Tibial nerve (tissue), 4 donors: ENCODE data around the gene MEOX1.

ENCODE experiments used
- EP300 ChIP-seq, 2 donors: sonication (generic); formaldehyde crosslinking; IDR thresholded peaks; one replicate each; pipeline ENCODE4 v1.6.1; 2017; ENCODE audit warnings: antibody characterized with exemption in 2 of 2, mild to moderate bottlenecking in 1 of 2
- POLR2A ChIP-seq, 2 donors: fragments of 450-650 bp; IDR thresholded peaks; one replicate each; pipeline ENCODE4 v1.6.1; 2017; ENCODE audit warnings: antibody characterized with exemption in 2 of 2, mild to moderate bottlenecking in 2 of 2, moderate library complexity in 2 of 2
- TF ChIP-seq, protein P1 (sequence below), 5 experiments: fragments of 200-600 bp in 3 of 5; fragments of 450-650 bp in 2 of 5; sonication (generic) in 3 of 5; IDR thresholded peaks; one replicate each; pipeline ENCODE4 v1.5.1; 2016 to 2019; ENCODE audit warnings: antibody characterized with exemption in 5 of 5, mild to moderate bottlenecking in 3 of 5, moderate library complexity in 2 of 5

DNA sequence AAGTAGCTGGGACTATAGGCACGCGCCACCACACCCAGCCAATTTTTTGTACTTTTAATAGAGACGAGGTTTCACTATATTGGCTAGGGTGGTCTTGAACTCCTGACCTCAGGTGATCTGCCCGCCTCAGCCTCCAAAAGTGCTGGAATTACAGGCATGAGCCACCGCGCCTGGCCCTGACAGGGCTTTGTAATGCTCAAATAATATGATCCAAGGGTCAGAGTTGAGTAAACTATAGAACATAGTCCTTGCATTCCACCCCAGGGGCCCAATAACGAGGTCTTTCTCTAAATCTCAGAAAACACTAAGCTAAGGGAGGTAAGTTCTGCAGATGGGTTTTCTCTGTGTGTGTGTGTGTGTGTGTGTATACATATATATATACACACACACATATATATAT is 5.8 kb upstream of the MEOX1 start:
- TF ChIP-seq, protein P1, sequence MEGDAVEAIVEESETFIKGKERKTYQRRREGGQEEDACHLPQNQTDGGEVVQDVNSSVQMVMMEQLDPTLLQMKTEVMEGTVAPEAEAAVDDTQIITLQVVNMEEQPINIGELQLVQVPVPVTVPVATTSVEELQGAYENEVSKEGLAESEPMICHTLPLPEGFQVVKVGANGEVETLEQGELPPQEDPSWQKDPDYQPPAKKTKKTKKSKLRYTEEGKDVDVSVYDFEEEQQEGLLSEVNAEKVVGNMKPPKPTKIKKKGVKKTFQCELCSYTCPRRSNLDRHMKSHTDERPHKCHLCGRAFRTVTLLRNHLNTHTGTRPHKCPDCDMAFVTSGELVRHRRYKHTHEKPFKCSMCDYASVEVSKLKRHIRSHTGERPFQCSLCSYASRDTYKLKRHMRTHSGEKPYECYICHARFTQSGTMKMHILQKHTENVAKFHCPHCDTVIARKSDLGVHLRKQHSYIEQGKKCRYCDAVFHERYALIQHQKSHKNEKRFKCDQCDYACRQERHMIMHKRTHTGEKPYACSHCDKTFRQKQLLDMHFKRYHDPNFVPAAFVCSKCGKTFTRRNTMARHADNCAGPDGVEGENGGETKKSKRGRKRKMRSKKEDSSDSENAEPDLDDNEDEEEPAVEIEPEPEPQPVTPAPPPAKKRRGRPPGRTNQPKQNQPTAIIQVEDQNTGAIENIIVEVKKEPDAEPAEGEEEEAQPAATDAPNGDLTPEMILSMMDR (IDR thresholded peaks at IDR 0.05), result no peak
- TF ChIP-seq EP300 (IDR thresholded peaks at IDR 0.05) (no peak), POLR2A (IDR thresholded peaks at IDR 0.05) (no peak)
